Transverse colon (tissue), 4 donors: ENCODE data around the gene PRADC1.

ENCODE experiments used
- EP300 ChIP-seq: sonication (generic); formaldehyde crosslinking; IDR thresholded peaks from one replicate; pipeline ENCODE4 v1.6.1; 2017; ENCODE audit warnings: antibody characterized with exemption, low read depth
- POLR2A ChIP-seq: fragments of 450-650 bp; IDR thresholded peaks from one replicate; pipeline ENCODE4 v1.6.1; 2016; ENCODE audit warnings: antibody characterized with exemption, mild to moderate bottlenecking, moderate library complexity
- POLR2AphosphoS5 ChIP-seq, 3 donors: sonication (generic); formaldehyde crosslinking; IDR thresholded peaks; one replicate each; pipeline ENCODE4 v1.6.1; 2016; ENCODE audit warnings: antibody characterized with exemption in 3 of 3
- TF ChIP-seq, protein P1 (sequence below), 5 experiments: fragments of 200-600 bp in 3 of 5; fragments of 450-650 bp in 2 of 5; sonication (generic) in 3 of 5; IDR thresholded peaks; 1 replicate in 2 of 5; 2 replicates in 3 of 5; pipeline ENCODE4 v1.5.1; 2016 to 2017; ENCODE audit warnings: antibody characterized with exemption in 5 of 5, inconsistent platforms in 3 of 5, mild to moderate bottlenecking in 2 of 5, moderate library complexity in 1 of 5

DNA sequence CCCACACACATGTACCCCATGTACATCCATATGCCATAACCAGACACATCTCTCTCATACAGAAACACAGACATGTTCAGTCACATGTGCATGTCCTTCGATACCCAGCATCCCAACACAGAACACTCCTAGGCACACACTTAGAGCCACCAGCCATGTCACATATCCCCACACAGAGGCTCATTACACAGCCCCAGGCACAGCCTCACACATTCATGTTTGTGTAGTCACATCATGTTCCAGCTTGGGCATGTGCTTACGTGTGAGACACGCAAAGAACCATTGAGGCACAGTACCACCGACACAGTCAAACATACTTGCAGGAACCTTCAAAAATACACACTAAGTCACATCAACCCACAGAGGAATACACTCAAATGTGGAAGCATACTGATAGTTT, 34.0 kb upstream of the PRADC1 start:
- TF ChIP-seq, protein P1, sequence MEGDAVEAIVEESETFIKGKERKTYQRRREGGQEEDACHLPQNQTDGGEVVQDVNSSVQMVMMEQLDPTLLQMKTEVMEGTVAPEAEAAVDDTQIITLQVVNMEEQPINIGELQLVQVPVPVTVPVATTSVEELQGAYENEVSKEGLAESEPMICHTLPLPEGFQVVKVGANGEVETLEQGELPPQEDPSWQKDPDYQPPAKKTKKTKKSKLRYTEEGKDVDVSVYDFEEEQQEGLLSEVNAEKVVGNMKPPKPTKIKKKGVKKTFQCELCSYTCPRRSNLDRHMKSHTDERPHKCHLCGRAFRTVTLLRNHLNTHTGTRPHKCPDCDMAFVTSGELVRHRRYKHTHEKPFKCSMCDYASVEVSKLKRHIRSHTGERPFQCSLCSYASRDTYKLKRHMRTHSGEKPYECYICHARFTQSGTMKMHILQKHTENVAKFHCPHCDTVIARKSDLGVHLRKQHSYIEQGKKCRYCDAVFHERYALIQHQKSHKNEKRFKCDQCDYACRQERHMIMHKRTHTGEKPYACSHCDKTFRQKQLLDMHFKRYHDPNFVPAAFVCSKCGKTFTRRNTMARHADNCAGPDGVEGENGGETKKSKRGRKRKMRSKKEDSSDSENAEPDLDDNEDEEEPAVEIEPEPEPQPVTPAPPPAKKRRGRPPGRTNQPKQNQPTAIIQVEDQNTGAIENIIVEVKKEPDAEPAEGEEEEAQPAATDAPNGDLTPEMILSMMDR (IDR thresholded peaks at IDR 0.05), result no peak
- TF ChIP-seq POLR2AphosphoS5 (IDR thresholded peaks at IDR 0.05) (no peak), POLR2A (no peak), EP300 (no peak)
